ENCODE measurements around the gene FOXP3. TPM values are rescaled to one million over a fixed set of nuclear protein-coding genes. Genes with fewer than 3 reads are reported as not detected.

The FOXP3 gene
- total and polyA plus RNA-seq, 2 donors (not counting 3 experiments of a cell fraction or from before 2014, with no cell fraction given): 0.06 TPM; not detected in 1

DNA sequence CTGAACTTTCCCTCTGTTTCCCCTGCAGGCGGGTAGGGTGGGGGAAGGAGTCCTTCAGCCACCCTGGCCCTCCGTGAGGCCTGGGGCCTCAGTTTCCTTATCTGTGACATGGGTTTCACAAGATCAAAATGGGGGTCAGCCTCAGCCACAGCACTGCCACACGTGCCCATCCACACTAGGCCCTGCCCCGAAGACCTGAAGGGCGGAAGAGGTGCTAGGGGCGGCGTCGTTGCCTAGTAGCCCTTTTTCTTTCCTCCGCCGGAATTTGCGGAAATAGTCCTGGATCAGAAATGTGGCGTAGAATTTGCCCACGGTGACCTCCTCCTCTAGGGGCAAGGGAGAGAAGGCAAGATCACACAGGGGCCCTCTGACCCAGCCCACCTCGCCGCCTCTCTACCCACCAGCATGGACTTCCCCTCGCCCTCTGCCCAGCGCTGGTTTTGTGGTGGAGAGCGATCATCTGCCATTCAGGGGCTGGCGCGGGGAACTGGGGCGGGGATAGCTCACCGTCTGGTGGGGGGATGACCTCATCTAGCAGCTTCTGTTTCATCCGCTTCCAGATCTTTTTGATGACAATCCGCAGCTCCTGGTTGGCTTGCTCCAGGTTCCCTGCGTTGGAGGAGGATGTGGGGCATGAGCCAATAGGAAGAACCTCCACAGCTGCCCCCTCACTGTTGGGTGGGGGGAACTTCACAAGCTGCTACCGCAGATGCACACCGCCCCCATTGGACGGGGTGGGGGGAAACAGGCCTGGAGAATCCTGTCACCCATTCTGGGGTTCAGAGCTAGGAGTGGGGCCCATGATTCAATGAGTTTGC is 54.9 kb downstream of the FOXP3 start:
- H3K27ac ChIP-seq (ENCODE audit: insufficient read depth, low read depth, low read length): no peak overlapping the region
- H2AFZ ChIP-seq (ENCODE audit: low read depth, low read length): no peak overlapping the region
- intact Hi-C loops (cut with micrococcal nuclease): no loop called here
- H3K4me2 ChIP-seq (ENCODE audit: insufficient read depth, low read length): peak overlapping the region; percentile 17
- no peak for DNase-seq (ENCODE audit: low read depth, low spot score)
- no TSS peak for BruUV-seq (replicated peaks)
- H3K4me1 ChIP-seq (ENCODE audit: control insufficient read depth, extremely low read depth, insufficient read depth, low read length): no peaks in the 10 kb centered on the region
- H3K36me3 ChIP-seq (ENCODE audit: control insufficient read depth in 2 of 2, extremely low read depth in 1 of 2, insufficient read depth in 2 of 2, low read length in 2 of 2): no peaks in the 10 kb centered on the region
- ChIA-PET CTCF (no interaction called here), POLR2A (no interaction called here)
- no peaks in the 10 kb centered on the region for H4K20me1 ChIP-seq (replicated peaks; ENCODE audit: control insufficient read depth, extremely low read depth, insufficient read depth, low read length)
- H3K79me2 ChIP-seq (ENCODE audit: control insufficient read depth, insufficient read depth, low read length): no peaks in the 10 kb centered on the region
- TF ChIP-seq POLR2A (IDR thresholded peaks at IDR 0.05; ENCODE audit: low read depth, low read length): no peak
- no peak for TF ChIP-seq JUN (IDR thresholded peaks at IDR 0.05; ENCODE audit: borderline replicate concordance, insufficient read depth, insufficient read length, low read depth)
- no peak overlapping the region for H3K9ac ChIP-seq (replicated peaks; ENCODE audit: extremely low read depth, insufficient read depth, low read length)
- no peak for FAIRE-seq
- no peak overlapping the region for H3K4me3 ChIP-seq (replicated peaks in 1 of 3; ENCODE audit: insufficient read depth in 1 of 3, low read depth in 1 of 3, low read length in 3 of 3)
- no peaks in the 10 kb centered on the region for H3K9me3 ChIP-seq (replicated peaks; ENCODE audit: control insufficient read depth, insufficient read depth, low read length)
- dilution Hi-C loops (cut with MboI; ENCODE audit: extremely low pct_ligation_motif_present, low sequenced_read_pairs): no loop called here
- H3K9me1 ChIP-seq (replicated peaks; ENCODE audit: control insufficient read depth, extremely low read depth, insufficient read depth, low read length): no peaks in the 10 kb centered on the region
- H3K27me3 ChIP-seq (ENCODE audit: control insufficient read depth in 2 of 2, insufficient read depth in 2 of 2, low read length in 2 of 2): no peaks in the 10 kb centered on the region

DNA sequence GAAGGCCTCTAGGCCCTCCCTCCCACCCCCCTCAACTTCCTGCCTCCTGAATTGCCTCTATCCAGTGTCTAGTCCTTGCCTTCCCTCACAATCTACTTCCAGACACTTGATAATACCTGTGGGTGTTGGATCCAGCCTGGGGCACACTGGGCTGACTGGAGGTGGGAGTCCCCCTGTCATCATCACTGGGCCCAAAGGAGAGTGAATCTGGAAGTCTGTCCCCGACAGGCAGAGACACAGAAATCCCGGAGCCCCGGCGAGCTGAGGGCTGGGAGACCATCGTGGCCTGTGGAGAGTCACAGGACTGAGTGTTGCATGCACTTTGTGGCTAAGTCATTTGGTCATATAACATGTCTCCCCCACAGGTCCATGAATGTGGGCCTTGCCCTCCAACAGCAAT is 56.1 kb downstream of the FOXP3 start:
- FAIRE-seq: no peak
- POLR2A ChIA-PET: no interaction called here
- H3K27ac ChIP-seq (ENCODE audit: insufficient read depth, low read depth, low read length): no peak overlapping the region

More for the DNA sequence above, 56.1 kb downstream of the FOXP3 start:
- TF ChIP-seq GATA2 (IDR thresholded peaks at IDR 0.05; ENCODE audit: insufficient read depth, insufficient read length, low read depth, low read length) (no peak), MYC (IDR thresholded peaks at IDR 0.05; ENCODE audit: low read depth, low read length) (no peak), POLR2A (IDR thresholded peaks at IDR 0.05; ENCODE audit: low read depth, low read length) (no peak), EZH2 (IDR thresholded peaks at IDR 0.05; ENCODE audit: borderline replicate concordance, low read depth, low read length, severe bottlenecking) (no peak)
- TF ChIP-seq, protein P1, sequence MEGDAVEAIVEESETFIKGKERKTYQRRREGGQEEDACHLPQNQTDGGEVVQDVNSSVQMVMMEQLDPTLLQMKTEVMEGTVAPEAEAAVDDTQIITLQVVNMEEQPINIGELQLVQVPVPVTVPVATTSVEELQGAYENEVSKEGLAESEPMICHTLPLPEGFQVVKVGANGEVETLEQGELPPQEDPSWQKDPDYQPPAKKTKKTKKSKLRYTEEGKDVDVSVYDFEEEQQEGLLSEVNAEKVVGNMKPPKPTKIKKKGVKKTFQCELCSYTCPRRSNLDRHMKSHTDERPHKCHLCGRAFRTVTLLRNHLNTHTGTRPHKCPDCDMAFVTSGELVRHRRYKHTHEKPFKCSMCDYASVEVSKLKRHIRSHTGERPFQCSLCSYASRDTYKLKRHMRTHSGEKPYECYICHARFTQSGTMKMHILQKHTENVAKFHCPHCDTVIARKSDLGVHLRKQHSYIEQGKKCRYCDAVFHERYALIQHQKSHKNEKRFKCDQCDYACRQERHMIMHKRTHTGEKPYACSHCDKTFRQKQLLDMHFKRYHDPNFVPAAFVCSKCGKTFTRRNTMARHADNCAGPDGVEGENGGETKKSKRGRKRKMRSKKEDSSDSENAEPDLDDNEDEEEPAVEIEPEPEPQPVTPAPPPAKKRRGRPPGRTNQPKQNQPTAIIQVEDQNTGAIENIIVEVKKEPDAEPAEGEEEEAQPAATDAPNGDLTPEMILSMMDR (IDR thresholded peaks at IDR 0.05; ENCODE audit: extremely low read depth in 1 of 2, insufficient read depth in 1 of 2, low read depth in 1 of 2, low read length in 2 of 2): no peak
- Histone ChIP-seq H3K9ac (replicated peaks; ENCODE audit: extremely low read depth, insufficient read depth, low read length) (no peak overlapping the region), H4K20me1 (replicated peaks; ENCODE audit: control insufficient read depth, extremely low read depth, insufficient read depth, low read length) (no peaks in the 10 kb centered on the region), H3K4me1 (ENCODE audit: control insufficient read depth, extremely low read depth, insufficient read depth, low read length) (no peaks in the 10 kb centered on the region), H3K36me3 (ENCODE audit: control insufficient read depth in 2 of 2, extremely low read depth in 1 of 2, insufficient read depth in 2 of 2, low read length in 2 of 2) (no peaks in the 10 kb centered on the region), H3K9me3 (replicated peaks; ENCODE audit: control insufficient read depth, insufficient read depth, low read length) (no peaks in the 10 kb centered on the region), H3K4me2 (ENCODE audit: insufficient read depth, low read length) (no peak overlapping the region), H3K27me3 (ENCODE audit: control insufficient read depth in 2 of 2, insufficient read depth in 2 of 2, low read length in 2 of 2) (no peaks in the 10 kb centered on the region), H3K79me2 (ENCODE audit: control insufficient read depth, insufficient read depth, low read length) (no peaks in the 10 kb centered on the region), H3K9me1 (replicated peaks; ENCODE audit: control insufficient read depth, extremely low read depth, insufficient read depth, low read length) (no peaks in the 10 kb centered on the region), H2AFZ (ENCODE audit: low read depth, low read length) (no peak overlapping the region), H3K4me3 (replicated peaks in 1 of 3; ENCODE audit: insufficient read depth in 1 of 3, low read depth in 1 of 3, low read length in 3 of 3) (no peak overlapping the region)
- dilution Hi-C loops (cut with MboI; ENCODE audit: extremely low pct_ligation_motif_present, low sequenced_read_pairs) (no loop called here), intact Hi-C loops (cut with micrococcal nuclease) (no loop called here)
- CTCF ChIA-PET: interaction anchor here (1.2 kb wide), 1 partner anchor 16 kb away, joined by 4 read pairs; no protein-coding TSS in a partner anchor
- DNase-seq (ENCODE audit: low read depth, low spot score): no peak
- BruUV-seq (replicated peaks): no TSS peak

Data from endothelial cell of umbilical vein (primary cell).